ENCODE results near the gene PTPRM. TPM values are rescaled to one million over a fixed set of nuclear protein-coding genes. Genes with fewer than 3 reads are reported as not detected.

The PTPRM gene
- total RNA-seq, 1 donor from 2014 or later, result 102 TPM

DNA sequence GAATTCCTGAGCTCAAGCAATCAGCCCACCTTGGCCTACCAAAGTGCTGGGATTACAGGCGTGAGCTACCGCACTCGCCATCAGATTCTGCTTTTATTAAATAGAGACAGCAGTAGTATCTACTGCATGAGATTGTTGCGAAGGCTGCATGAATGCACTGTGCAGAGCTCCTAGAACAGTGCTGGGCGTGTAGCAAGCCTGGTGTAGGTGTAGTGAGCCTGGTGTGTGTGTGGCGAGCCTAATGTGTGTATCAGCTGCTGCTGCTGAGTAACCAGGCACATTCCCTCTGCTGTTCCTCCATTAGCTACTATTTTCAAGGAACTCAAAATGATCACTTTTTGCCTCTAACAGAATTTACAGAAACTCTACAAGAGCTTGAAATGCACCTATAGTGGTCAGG, 57.6 kb downstream of the PTPRM start:
- no peak for FAIRE-seq

GRCh38 chr18:7626175-7626921, 59.2 kb downstream of the PTPRM start:
- FAIRE-seq, result no peak
- no peak for DNase-seq (ENCODE audit: low spot score in 2 of 2)

More for the DNA sequence above, 57.6 kb downstream of the PTPRM start:
- DNase-seq (ENCODE audit: low spot score in 2 of 2), result no peak

- DNase-seq (ENCODE audit: low spot score in 2 of 2) (no peak), FAIRE-seq (no peak)
These were observed 59.9 kb downstream of the PTPRM start for GRCh38 chr18:7626922-7627440.

GRCh38 chr18:7629416-7629815, 62.3 kb downstream of the PTPRM start:
- DNase-seq (ENCODE audit: low spot score in 2 of 2), result no peak
- FAIRE-seq, result no peak

DNA sequence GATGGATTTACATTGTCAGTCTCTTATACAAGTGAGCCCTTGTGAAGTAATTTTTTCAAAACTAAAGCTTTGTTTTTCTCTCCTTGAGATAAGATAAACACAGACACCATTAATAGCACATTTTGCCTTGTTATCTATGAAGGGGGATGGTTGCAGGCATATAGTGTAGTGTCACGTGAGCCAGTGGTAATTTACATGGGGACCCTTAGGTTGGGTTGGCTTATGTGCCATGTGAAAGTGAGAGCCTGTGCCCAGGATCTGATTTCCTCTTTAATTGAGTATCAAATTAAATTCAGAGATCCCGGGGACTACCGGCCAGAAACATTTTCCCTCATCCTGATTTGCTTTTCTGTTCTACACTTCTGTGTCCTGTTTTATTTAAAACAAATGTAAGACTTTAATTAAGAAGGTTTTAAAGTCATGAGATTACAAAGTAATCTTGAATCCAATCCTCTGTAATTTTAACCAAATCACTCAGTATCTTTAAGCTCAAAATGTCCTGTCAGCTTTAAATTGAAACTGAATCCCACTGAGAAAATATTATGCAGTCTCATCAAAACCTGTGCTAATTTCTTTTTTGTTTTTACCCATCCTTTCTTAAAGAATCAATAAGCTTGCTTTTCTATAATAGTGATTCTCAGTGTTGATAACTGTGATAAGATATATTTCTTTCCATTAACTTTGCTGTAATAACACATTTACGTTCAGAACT, 63.8 kb downstream of the PTPRM start:
- DNase-seq (ENCODE audit: low spot score in 2 of 2) (no peak), FAIRE-seq (no peak)

DNA sequence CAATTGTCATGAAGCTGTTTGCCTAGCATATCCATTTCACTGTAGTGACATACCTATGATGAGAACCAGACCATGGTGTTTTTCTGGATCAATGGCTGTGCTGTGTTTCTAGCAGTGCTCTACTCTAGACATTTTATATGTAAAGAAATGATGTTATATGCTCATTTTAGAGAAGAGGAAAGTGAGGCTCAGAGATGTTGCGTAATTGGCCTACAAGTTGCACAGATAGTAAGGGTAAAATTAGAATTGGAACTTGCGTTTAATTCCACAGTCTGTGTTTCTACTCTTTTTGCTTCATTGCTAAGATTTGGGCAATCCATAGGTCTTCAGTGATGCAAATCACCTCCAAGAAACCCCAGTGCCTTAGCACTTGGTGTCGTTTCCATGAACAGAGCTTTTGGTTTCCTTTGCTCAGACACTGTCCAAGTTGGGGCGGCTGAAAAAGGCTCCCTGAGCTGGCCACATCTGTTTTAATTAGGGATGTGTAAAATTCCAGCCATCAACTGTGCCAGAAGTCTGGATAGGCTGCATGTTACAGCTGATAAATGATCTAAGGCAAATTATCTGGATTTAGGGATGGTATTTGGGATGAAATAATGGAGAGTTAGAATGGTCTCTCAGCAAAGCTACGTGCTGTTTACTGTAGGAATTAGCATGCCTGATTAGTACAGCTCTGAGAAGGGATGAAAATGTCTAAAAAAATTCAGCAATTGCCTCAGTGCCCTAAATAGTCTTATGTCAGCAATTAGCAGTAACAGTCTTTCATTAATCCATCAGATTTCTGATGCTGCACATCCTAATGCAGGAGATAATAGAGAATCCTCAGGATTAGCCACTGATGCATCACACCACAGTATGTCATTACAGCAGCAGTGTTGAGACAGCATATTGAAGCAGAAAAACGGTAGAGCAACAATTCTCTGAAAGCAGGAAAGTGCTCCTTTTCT, 65.3 kb downstream of the PTPRM start:
- DNase-seq (ENCODE audit: low spot score in 2 of 2) (no peak), FAIRE-seq (no peak)

- DNase-seq (ENCODE audit: low spot score in 2 of 2), result no peak
- no peak for FAIRE-seq
These were observed 66.1 kb downstream of the PTPRM start for GRCh38 chr18:7633171-7633570.

- no peak for FAIRE-seq
- no peak for DNase-seq (ENCODE audit: low spot score in 2 of 2)
These were observed 68.8 kb downstream of the PTPRM start for GRCh38 chr18:7635948-7636347.

DNA sequence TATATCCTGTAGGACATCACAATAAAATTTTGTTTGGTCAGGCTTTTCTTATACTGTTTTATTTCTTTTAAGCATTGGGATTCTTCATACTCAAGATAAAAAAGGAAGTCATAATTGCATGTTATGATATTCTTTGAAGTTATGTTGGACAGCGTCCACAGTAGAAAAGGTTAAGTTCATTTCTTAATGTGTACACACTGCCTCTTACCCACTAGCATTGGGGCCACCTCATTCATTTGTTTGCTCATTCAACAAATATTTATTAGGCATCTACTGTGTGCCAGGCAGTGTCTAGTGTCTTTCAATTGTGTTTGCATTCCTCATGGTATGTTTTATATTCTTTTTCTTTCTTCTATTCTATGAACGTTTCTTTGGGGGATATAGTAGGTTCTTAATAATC, 70.2 kb downstream of the PTPRM start:
- no peak for DNase-seq (ENCODE audit: low spot score in 2 of 2)
- no peak for FAIRE-seq

DNA sequence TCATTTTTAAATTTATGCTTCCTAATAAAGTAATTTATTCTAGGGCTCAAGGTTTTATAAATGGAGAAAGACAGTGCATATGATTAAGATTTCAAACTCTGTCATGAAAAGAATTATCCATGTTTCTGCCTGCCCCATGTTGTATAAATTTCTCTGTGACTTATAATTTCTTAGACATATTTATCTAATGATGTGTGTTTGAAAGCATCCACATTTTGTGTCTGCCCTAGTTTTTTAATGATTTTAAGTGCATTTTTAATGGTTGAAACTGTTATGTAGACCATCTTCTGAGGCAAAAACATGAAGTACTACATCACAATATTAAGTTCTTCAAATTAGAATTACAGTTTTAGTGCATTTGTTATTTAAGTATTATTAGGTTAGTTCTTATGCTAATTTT, 71.2 kb downstream of the PTPRM start:
- no peak for DNase-seq (ENCODE audit: low spot score in 2 of 2)
- no peak for FAIRE-seq

DNA sequence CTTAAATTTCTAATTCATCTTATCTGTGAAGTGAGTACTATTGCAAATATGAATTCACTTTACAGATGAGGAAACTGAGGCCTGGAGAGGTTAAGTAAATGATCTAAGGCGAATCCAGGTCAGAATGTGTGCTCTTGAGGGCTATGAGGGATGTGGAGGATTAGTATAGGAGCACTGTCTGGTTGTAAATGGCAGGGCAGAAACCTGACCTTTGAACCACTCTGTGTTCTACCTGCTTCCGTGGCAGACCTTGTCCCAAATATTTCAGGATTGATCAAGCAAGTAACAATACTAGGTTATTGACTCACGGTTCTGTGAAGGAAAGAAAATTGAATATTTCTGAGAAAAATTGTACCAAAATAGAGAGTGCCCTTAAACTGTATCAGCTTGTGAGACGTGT, 74.7 kb downstream of the PTPRM start:
- FAIRE-seq (no peak), DNase-seq (ENCODE audit: low spot score in 2 of 2) (no peak)

DNA sequence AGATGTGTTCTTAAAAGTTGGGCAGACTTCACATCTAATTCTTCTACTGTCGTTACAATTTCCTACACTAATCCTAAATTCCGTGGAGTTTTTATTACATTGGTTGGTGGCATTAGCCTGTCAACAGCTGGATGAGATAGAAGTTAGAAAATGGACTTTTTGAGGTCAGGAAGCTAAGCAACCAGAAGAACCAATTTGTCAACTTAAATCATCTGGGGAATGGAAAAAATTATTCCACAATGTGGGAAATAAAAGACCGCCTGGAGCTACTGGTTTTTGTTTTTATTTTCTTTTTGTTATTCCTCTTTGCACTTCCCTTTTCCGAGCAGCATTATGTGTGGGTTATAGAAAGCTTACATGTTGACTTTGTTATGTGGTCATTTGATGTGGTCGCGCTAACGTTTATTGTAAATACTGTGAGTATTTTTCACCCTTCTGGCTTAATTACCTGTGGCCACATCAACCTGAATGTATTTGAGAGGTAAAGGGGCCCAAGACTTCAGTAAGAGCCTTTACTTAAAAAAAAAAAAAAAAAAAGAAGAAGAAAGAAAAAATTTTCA, 75.3 kb downstream of the PTPRM start:
- FAIRE-seq (no peak), DNase-seq (ENCODE audit: low spot score in 2 of 2) (no peak)

GRCh38 chr18:7645756-7646155, 78.6 kb downstream of the PTPRM start:
- no peak for DNase-seq (ENCODE audit: low spot score in 2 of 2)
- no peak for FAIRE-seq

- no peak for FAIRE-seq
- DNase-seq (ENCODE audit: low spot score in 2 of 2), result no peak
These were observed 79.2 kb downstream of the PTPRM start for GRCh38 chr18:7646174-7646886.

- FAIRE-seq (no peak), DNase-seq (ENCODE audit: low spot score in 2 of 2) (no peak)
These were observed 80.4 kb downstream of the PTPRM start for GRCh38 chr18:7647500-7647899.

- FAIRE-seq, result no peak
These were observed 89.9 kb downstream of the PTPRM start for GRCh38 chr18:7657050-7657449.

GRCh38 chr18:7657937-7658336, 90.8 kb downstream of the PTPRM start:
- DNase-seq (ENCODE audit: low spot score in 2 of 2), result no peak
- FAIRE-seq, result no peak

More at GRCh38 chr18:7657050-7657449, 89.9 kb downstream of the PTPRM start:
- DNase-seq (ENCODE audit: low spot score in 2 of 2), result no peak

DNA sequence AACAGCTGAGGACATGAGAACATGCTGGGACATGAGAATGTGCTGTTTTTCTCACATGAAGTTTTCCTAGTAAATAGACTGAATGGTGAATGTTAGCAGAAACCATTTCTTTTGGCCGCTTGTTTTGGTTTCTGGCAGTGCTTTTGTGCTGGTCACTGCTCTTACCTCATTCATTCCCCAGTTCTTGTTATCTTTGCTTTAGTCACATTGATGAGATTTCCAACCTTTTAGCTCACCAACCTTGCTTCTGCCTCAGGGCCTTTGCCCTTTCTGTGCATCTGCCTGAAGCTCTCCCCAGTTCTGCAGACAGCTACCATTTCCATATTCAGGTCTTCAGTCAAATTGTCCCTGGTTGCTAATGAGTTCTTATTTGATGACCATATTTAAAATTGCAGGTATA, 91.6 kb downstream of the PTPRM start:
- FAIRE-seq (no peak), DNase-seq (ENCODE audit: low spot score in 2 of 2) (no peak)

DNA sequence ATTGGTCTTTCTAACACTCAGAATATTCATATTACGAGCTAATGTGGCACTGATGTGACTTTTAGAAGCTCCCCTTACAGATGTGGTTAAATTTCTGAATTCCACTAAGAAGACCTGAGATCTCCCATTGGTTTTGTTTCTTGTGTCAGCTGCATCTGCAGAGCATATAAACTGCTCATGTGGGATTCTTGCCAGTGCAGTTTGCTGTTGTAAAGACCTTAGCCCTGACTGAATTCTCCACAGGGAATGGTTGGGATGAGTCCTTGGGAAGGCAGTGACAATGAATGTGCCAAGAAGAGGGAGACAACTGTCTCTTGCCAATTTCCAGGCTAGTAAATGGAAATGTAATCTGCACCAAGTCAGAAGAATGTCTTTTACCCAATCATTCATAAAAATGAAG, 94.1 kb downstream of the PTPRM start:
- FAIRE-seq (no peak), DNase-seq (ENCODE audit: low spot score in 2 of 2) (no peak)

GRCh38 chr18:7662866-7663265, 95.8 kb downstream of the PTPRM start:
- DNase-seq (ENCODE audit: low spot score in 2 of 2), result no peak
- no peak for FAIRE-seq

All from frontal cortex (tissue), 4 donors.